Stimulated activated CD8-positive, alpha-beta memory T cell treated with anti-CD3 and anti-CD28 coated beads, Interleukin-2, amount 100 ng/mL, for 1 hour (primary cell): ENCODE data around the gene TACR1.

Experiments
- DNase-seq, 2 donors: peaks; one replicate each; pipeline ENCODE4 v3.0.0-alpha.2; 2020; ENCODE audit warnings: low read depth in 2 of 2

Gene TACR1

GRCh38 chr2:75019790-75020189, 179.5 kb downstream of the TACR1 start:
- no peak for DNase-seq

- DNase-seq: no peak
Measured at GRCh38 chr2:75018162-75018561, 181.2 kb downstream of the TACR1 start.

GRCh38 chr2:75012080-75012479, 187.2 kb downstream of the TACR1 start:
- DNase-seq: no peak

GRCh38 chr2:75010571-75010970, 188.7 kb downstream of the TACR1 start:
- DNase-seq: no peak

GRCh38 chr2:75007819-75008218, 191.5 kb downstream of the TACR1 start:
- no peak for DNase-seq

GRCh38 chr2:75007061-75007460, 192.3 kb downstream of the TACR1 start:
- DNase-seq: no peak

GRCh38 chr2:75006041-75006440, 193.3 kb downstream of the TACR1 start:
- no peak for DNase-seq

- no peak for DNase-seq
Measured at GRCh38 chr2:75003773-75004172, 195.5 kb downstream of the TACR1 start.

- no peak for DNase-seq
Measured at GRCh38 chr2:75003276-75003675, 196.0 kb downstream of the TACR1 start.

- DNase-seq: no peak
Measured at GRCh38 chr2:75002007-75002406, 197.3 kb downstream of the TACR1 start.

- no peak for DNase-seq
Measured at GRCh38 chr2:74999468-74999867, 199.9 kb downstream of the TACR1 start.
